ENCODE data around the gene UBE2D3.
A peak's percentile ranks its signal among the peaks of the same experiment; 100 is the strongest.

The UBE2D3 gene

DNA sequence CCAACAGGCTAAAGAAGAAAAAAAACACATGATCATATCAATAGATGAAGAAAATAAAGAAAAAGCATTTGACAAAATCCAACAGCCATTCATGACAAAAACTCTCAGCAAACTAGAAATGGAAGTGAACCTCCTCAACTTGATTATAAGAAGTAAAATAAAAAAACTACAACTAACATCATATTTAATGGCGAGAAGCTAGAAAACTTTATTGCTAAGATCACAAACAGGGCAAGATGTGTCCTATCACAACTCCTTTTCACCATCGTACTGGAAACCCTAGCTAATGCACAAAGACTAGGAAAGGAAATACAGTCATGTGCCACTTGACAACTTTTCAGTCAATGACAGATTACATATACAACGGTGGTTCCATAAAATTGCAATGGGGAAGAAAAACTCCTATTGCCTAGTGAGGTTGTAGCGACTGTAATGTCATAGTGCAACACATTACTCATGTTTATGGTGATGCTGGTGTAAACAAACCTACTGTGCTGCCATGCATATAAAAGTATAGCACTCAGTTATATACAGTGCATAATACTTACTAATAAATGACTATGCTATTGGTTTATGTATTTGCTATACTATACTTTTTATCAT, 54.5 kb downstream of the UBE2D3 start:
- no peaks in the 10 kb centered on the region for H3K4me1 ChIP-seq (ENCODE audit: control insufficient read depth, insufficient read depth, low read length)
- no peaks in the 10 kb centered on the region for H3K27me3 ChIP-seq (ENCODE audit: control insufficient read depth, insufficient read depth, low read length)

GRCh38 chr4:102764901-102765300, 62.5 kb downstream of the UBE2D3 start:
- Histone ChIP-seq H3K9me3 (ENCODE audit: control insufficient read depth, insufficient read depth, low read depth, low read length) (no peaks in the 10 kb centered on the region), H3K4me1 (ENCODE audit: control insufficient read depth, insufficient read depth, low read length) (peaks cover under 1% of the 10 kb centered on the region; the same call in 1 of the 2 replicates), H3K4me3 (ENCODE audit: low read depth, low read length) (no peak overlapping the region), H3K27ac (ENCODE audit: low read depth, low read length) (no peak overlapping the region), H3K9ac (ENCODE audit: low read length) (no peak overlapping the region), H3K27me3 (ENCODE audit: control insufficient read depth, insufficient read depth, low read length) (peaks cover 8% of the 10 kb centered on the region), H3K36me3 (ENCODE audit: control insufficient read depth, insufficient read depth, low read length) (no peaks in the 10 kb centered on the region)

More for the DNA sequence above, 54.5 kb downstream of the UBE2D3 start:
- no peaks in the 10 kb centered on the region for H3K9me3 ChIP-seq (ENCODE audit: control insufficient read depth, insufficient read depth, low read depth, low read length)
- H3K27ac ChIP-seq (ENCODE audit: low read depth, low read length): no peak overlapping the region
- H3K9ac ChIP-seq (ENCODE audit: low read length): no peak overlapping the region
- H3K36me3 ChIP-seq (ENCODE audit: control insufficient read depth, insufficient read depth, low read length): no peaks in the 10 kb centered on the region
- H3K4me3 ChIP-seq (ENCODE audit: low read depth, low read length): no peak overlapping the region

- Histone ChIP-seq H3K36me3 (ENCODE audit: control insufficient read depth, insufficient read depth, low read length) (no peaks in the 10 kb centered on the region), H3K27me3 (ENCODE audit: control insufficient read depth, insufficient read depth, low read length) (peaks cover 8% of the 10 kb centered on the region), H3K4me3 (ENCODE audit: low read depth, low read length) (peak overlapping the region; percentile 93), H3K9ac (ENCODE audit: low read length) (no peak overlapping the region), H3K9me3 (ENCODE audit: control insufficient read depth, insufficient read depth, low read depth, low read length) (no peaks in the 10 kb centered on the region), H3K4me1 (ENCODE audit: control insufficient read depth, insufficient read depth, low read length) (peaks cover 13% of the 10 kb centered on the region), H3K27ac (ENCODE audit: low read depth, low read length) (no peak overlapping the region)
These were observed 65.4 kb downstream of the UBE2D3 start for GRCh38 chr4:102761906-102762305.

- no peak overlapping the region for H3K27ac ChIP-seq (ENCODE audit: low read depth, low read length)
- no peaks in the 10 kb centered on the region for H3K9me3 ChIP-seq (ENCODE audit: control insufficient read depth, insufficient read depth, low read depth, low read length)
- H3K36me3 ChIP-seq (ENCODE audit: control insufficient read depth, insufficient read depth, low read length): no peaks in the 10 kb centered on the region
- peak overlapping the region; percentile 93 for H3K4me3 ChIP-seq (ENCODE audit: low read depth, low read length)
- H3K27me3 ChIP-seq (ENCODE audit: control insufficient read depth, insufficient read depth, low read length): peaks cover 8% of the 10 kb centered on the region
- peaks cover 13% of the 10 kb centered on the region for H3K4me1 ChIP-seq (ENCODE audit: control insufficient read depth, insufficient read depth, low read length)
- peak overlapping the region; percentile 70 for H3K9ac ChIP-seq (ENCODE audit: low read length)
These were observed 66.1 kb downstream of the UBE2D3 start for GRCh38 chr4:102761296-102761701.

- H3K9me3 ChIP-seq (ENCODE audit: control insufficient read depth, insufficient read depth, low read depth, low read length): no peaks in the 10 kb centered on the region
- H3K4me3 ChIP-seq (ENCODE audit: low read depth, low read length): peak within 1 kb of the TSS; percentile 93
- H3K27me3 ChIP-seq (ENCODE audit: control insufficient read depth, insufficient read depth, low read length): peaks cover 8% of the 10 kb centered on the region
- peak within 1 kb of the TSS; percentile 84 for H3K9ac ChIP-seq (ENCODE audit: low read length)
- H3K27ac ChIP-seq (ENCODE audit: low read depth, low read length): no peak within 1 kb of the TSS
- peaks cover 13% of the 10 kb centered on the region for H3K4me1 ChIP-seq (ENCODE audit: control insufficient read depth, insufficient read depth, low read length)
- H3K36me3 ChIP-seq (ENCODE audit: control insufficient read depth, insufficient read depth, low read length): no peaks in the 10 kb centered on the region
These were observed 66.6 kb downstream of the UBE2D3 start, which contains the start of gene MANBA for GRCh38 chr4:102760645-102761295. Gene MANBA (minus strand): TSS chr4:102760968. CDS start chr4:102760894, 74 bp downstream.

- H3K9ac ChIP-seq (ENCODE audit: low read length): peak overlapping the region; percentile 84
- peaks cover 13% of the 10 kb centered on the region for H3K4me1 ChIP-seq (ENCODE audit: control insufficient read depth, insufficient read depth, low read length)
- H3K4me3 ChIP-seq (ENCODE audit: low read depth, low read length): peak overlapping the region; percentile 93
- no peaks in the 10 kb centered on the region for H3K9me3 ChIP-seq (ENCODE audit: control insufficient read depth, insufficient read depth, low read depth, low read length)
- H3K36me3 ChIP-seq (ENCODE audit: control insufficient read depth, insufficient read depth, low read length): no peaks in the 10 kb centered on the region
- H3K27me3 ChIP-seq (ENCODE audit: control insufficient read depth, insufficient read depth, low read length): peaks cover 8% of the 10 kb centered on the region
- H3K27ac ChIP-seq (ENCODE audit: low read depth, low read length): no peak overlapping the region
These were observed 67.3 kb downstream of the UBE2D3 start for GRCh38 chr4:102759831-102760644.

DNA sequence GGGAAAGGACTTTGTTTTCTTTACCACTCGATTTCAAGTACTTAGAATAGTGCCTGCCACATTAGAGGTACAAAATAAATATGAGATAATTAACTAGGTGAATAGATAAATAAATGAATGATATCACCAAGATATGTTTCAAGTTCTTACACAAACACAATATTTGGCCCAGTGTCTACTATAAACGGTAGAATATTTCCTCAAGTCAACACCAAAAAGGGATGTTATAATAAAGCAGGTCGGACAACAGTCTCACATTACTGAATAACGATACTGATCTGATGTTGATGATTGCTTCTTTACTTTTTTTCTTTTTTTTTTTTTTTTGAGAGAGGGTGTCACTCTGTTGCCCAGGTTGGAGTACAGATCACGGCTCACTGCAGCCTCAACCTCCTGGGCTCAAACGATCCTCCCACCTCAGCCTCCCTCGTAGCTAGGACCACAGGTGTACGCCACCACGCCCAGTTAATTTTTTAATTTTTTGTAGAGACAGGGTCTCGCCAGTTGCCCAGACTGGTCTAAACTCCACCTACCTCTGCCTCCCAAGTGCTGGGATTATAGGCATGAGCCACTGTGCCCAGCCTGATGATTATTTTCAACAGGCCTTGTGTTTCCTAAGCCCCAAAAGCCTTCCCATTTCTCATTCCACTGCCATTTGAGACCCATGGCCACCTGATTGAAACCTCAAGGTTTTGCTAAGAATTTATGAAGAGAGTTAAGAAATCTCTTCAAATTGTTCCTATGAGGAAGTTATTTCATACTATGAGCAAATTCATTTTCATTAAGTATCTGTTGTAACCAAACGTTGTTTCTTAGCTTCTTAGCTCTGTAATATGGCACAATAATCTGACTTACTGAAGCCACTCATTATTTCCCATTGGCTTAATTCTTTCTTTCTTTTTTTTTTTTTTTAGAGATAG, 68.8 kb downstream of the UBE2D3 start:
- H3K36me3 ChIP-seq (ENCODE audit: control insufficient read depth, insufficient read depth, low read length): no peaks in the 10 kb centered on the region
- peaks cover 13% of the 10 kb centered on the region for H3K4me1 ChIP-seq (ENCODE audit: control insufficient read depth, insufficient read depth, low read length)
- no peaks in the 10 kb centered on the region for H3K9me3 ChIP-seq (ENCODE audit: control insufficient read depth, insufficient read depth, low read depth, low read length)
- H3K27ac ChIP-seq (ENCODE audit: low read depth, low read length): no peak overlapping the region
- H3K9ac ChIP-seq (ENCODE audit: low read length): no peak overlapping the region
- H3K27me3 ChIP-seq (ENCODE audit: control insufficient read depth, insufficient read depth, low read length): peaks cover 8% of the 10 kb centered on the region
- no peak overlapping the region for H3K4me3 ChIP-seq (ENCODE audit: low read depth, low read length)

GRCh38 chr4:102757681-102758080, 69.7 kb downstream of the UBE2D3 start:
- H3K9me3 ChIP-seq (ENCODE audit: control insufficient read depth, insufficient read depth, low read depth, low read length): no peaks in the 10 kb centered on the region
- peaks cover 8% of the 10 kb centered on the region for H3K27me3 ChIP-seq (ENCODE audit: control insufficient read depth, insufficient read depth, low read length)
- no peak overlapping the region for H3K9ac ChIP-seq (ENCODE audit: low read length)
- no peak overlapping the region for H3K27ac ChIP-seq (ENCODE audit: low read depth, low read length)
- H3K4me3 ChIP-seq (ENCODE audit: low read depth, low read length): no peak overlapping the region
- no peaks in the 10 kb centered on the region; the same call in 1 of the 2 replicates for H3K36me3 ChIP-seq (ENCODE audit: control insufficient read depth, insufficient read depth, low read length)
- H3K4me1 ChIP-seq (ENCODE audit: control insufficient read depth, insufficient read depth, low read length): peaks cover 13% of the 10 kb centered on the region

- peaks cover 4% of the 10 kb centered on the region for H3K4me1 ChIP-seq (ENCODE audit: control insufficient read depth, insufficient read depth, low read length)
- H3K9ac ChIP-seq (ENCODE audit: low read length): no peak overlapping the region
- H3K9me3 ChIP-seq (ENCODE audit: control insufficient read depth, insufficient read depth, low read depth, low read length): no peaks in the 10 kb centered on the region
- peaks cover 9% of the 10 kb centered on the region; the same call in 1 of the 2 replicates for H3K36me3 ChIP-seq (ENCODE audit: control insufficient read depth, insufficient read depth, low read length)
- H3K27me3 ChIP-seq (ENCODE audit: control insufficient read depth, insufficient read depth, low read length): no peaks in the 10 kb centered on the region
- no peak overlapping the region for H3K4me3 ChIP-seq (ENCODE audit: low read depth, low read length)
- no peak overlapping the region for H3K27ac ChIP-seq (ENCODE audit: low read depth, low read length)
These were observed 73.3 kb downstream of the UBE2D3 start for GRCh38 chr4:102754044-102754443.

- Histone ChIP-seq H3K27me3 (ENCODE audit: control insufficient read depth, insufficient read depth, low read length) (no peaks in the 10 kb centered on the region), H3K4me1 (ENCODE audit: control insufficient read depth, insufficient read depth, low read length) (no peaks in the 10 kb centered on the region), H3K36me3 (ENCODE audit: control insufficient read depth, insufficient read depth, low read length) (peaks cover 9% of the 10 kb centered on the region; the same call in 1 of the 2 replicates)
These were observed 75.4 kb downstream of the UBE2D3 start for GRCh38 chr4:102751941-102752340.

More at GRCh38 chr4:102751941-102752340, 75.4 kb downstream of the UBE2D3 start:
- no peak overlapping the region for H3K27ac ChIP-seq (ENCODE audit: low read depth, low read length)
- H3K9ac ChIP-seq (ENCODE audit: low read length): no peak overlapping the region
- H3K9me3 ChIP-seq (ENCODE audit: control insufficient read depth, insufficient read depth, low read depth, low read length): no peaks in the 10 kb centered on the region
- H3K4me3 ChIP-seq (ENCODE audit: low read depth, low read length): no peak overlapping the region
